GM18505 (cell line): ENCODE data around the gene EID1.
A peak's percentile ranks its signal among the peaks of the same experiment; 100 is the strongest.
"Not testable (repeated sequence)": the region's sequence is repeated elsewhere in the genome, so short reads cannot be mapped to it uniquely, and the experiment has no call there.

Experiments used
- ATAC-seq: cut with Tn5 transposase; IDR thresholded peaks from one replicate; pipeline ENCODE4 v1.9.1; 2021; ENCODE audit not compliant: unreplicated experiment
- POLR2A ChIP-seq: IDR thresholded peaks from 4 replicates; pipeline ENCODE4 v1.6.1; 2011; ENCODE audit warnings: borderline replicate concordance; ENCODE audit not compliant: insufficient read depth, insufficient read length; ENCODE audit errors: extremely low read depth

Gene EID1

GRCh38 chr15:48877630-48878595 lies at the start of gene EID1:
EID1 (plus strand) TSS chr15:48878134; CDS start chr15:48878177, 43 bp downstream.
- ATAC-seq: peak; percentile 97
- TF ChIP-seq POLR2A: peak; percentile 97

DNA sequence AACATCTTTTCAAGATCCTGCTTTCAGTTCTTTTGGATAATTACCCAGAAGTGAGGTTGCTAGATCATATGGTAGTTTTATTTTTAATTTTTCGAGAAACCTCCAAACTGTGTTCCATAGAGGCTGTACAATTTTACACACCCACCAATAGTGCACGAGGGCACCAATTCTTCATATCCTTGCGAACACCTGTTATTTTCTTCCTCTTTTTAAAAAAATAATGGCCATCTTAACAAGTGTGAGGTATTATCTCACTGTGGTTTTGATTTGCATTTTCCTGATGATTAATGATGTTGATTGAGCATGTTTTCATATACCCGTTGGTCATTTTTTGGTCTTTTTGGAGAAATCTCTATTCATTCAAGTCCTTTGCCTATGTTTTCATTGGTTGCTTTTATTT lies 49.5 kb upstream of the EID1 start:
- no peak for TF ChIP-seq POLR2A
- no peak for ATAC-seq

DNA sequence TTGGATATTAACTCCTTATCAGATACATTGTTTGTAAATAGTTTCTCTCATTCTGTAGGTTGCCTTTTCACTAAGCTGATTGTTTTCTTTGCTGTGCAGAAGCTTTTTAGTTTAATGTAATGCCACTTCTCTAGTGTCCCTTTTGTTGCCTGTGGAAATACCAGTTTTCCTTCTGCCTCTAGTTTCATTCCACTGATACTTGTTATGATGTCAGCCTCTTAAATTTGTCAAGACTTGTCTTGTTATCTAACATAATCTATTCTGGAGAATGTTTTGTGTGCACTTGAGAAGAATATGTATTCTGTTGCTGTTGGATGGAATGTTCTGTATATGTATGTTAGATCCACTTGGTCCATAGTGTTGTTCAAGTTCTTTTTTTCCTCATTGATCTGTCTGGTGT lies 49.0 kb upstream of the EID1 start:
- ATAC-seq: no peak
- no peak for TF ChIP-seq POLR2A

DNA sequence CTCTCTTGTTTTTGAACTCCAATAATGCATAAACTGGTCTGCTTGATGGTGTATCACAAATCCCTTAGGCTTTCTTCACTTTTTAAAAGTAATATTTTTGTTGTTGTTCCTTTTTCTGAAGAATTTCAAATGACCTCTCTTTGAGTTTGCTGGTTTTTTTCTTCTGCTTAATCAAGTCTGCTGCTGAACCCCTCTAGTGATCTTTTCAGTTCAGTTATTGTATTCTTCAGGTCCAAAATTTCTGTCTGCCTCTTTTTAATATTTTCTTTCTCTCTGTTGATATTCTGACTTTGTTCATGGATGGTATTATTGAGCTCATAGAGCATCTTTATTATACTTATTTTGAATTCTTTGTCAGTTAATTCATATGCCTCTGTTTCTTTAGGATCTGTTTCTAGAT lies 45.3 kb upstream of the EID1 start:
- no peak for TF ChIP-seq POLR2A
- ATAC-seq: no peak

- no peak for TF ChIP-seq POLR2A
- ATAC-seq: no peak
These were observed 44.3 kb upstream of the EID1 start for GRCh38 chr15:48833526-48834239.

DNA sequence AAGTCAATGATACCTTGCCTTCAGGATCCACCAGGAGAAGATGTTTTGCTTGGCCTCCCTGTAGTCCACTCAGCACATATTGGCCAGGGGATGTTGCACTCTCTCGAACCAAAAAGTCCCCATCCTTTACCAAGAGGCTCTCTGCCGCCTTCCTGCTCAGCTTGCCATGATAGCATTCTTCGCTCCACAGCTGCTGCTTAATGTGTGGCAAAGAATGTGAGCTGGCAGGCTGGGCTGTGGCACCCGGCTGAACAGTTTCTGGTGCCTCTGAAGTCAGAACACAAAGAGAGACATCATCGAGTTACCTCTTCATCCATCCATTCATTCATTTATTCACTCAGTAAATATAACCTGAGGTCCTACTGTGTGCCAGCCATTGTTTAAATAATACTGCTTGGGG lies 43.2 kb upstream of the EID1 start:
- no peak for ATAC-seq
- TF ChIP-seq POLR2A: no peak

GRCh38 chr15:48842501-48842900 lies 35.4 kb upstream of the EID1 start:
- ATAC-seq: no peak
- no peak for TF ChIP-seq POLR2A

- no peak for ATAC-seq
- TF ChIP-seq POLR2A: no peak
These were observed 32.8 kb upstream of the EID1 start for GRCh38 chr15:48845123-48845522.

DNA sequence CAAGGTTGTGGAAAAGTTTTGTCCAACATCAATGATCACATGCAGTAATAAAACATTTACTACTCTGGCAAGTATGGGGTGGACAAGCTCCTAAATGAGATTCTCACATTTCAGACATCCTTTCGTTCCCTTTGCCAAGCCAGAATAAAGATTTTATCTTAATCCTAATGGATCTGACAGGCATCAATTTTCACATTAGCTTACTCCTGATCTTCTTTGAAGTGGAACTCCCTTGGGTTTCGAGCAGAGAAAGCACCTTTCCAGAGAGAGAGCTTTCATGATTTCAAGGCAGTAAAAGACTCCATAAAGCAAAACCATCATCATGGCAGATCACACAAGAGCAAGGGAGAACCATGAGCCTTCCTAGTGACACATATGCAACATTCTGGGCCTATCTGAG lies 27.3 kb upstream of the EID1 start:
- no peak for ATAC-seq
- TF ChIP-seq POLR2A: no peak

DNA sequence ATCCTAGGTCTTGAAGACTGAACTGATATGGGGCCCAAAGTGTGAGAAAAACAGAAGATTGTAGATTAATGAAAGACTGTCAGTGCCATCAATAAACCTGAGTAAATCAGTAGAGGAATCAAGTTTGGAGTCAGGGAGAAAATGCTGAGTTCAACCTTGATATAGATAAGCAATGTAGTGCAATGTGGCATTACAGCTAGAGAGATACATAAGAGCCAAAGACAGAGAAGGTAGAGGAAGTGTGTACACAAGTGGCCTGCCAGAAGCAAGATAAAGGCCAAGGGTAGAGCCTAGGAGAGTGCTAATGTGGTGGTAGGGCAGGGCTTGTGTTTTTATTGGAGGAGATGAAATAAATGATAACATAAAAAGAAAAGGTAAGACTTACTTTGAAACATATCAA lies 26.0 kb upstream of the EID1 start:
- ATAC-seq: no peak
- no peak for TF ChIP-seq POLR2A

DNA sequence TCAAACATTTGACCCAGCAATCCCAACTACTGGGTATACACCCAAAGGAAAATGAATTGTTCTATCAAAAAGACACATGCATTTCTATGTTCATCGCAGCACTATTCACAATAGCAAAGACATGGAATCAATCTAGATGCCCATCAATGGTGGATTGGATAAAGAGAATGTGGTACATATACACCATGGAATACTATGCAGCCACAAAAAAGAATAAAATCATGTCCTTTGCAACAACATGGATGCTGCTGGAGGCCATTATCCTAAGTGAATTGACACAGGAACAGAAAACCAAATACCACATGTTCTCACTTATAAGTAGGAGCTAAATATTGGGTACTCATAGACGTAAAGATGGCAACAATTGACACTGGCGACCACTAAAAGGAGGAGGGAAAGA lies 23.5 kb upstream of the EID1 start:
- ATAC-seq: not testable (repeated sequence)

DNA sequence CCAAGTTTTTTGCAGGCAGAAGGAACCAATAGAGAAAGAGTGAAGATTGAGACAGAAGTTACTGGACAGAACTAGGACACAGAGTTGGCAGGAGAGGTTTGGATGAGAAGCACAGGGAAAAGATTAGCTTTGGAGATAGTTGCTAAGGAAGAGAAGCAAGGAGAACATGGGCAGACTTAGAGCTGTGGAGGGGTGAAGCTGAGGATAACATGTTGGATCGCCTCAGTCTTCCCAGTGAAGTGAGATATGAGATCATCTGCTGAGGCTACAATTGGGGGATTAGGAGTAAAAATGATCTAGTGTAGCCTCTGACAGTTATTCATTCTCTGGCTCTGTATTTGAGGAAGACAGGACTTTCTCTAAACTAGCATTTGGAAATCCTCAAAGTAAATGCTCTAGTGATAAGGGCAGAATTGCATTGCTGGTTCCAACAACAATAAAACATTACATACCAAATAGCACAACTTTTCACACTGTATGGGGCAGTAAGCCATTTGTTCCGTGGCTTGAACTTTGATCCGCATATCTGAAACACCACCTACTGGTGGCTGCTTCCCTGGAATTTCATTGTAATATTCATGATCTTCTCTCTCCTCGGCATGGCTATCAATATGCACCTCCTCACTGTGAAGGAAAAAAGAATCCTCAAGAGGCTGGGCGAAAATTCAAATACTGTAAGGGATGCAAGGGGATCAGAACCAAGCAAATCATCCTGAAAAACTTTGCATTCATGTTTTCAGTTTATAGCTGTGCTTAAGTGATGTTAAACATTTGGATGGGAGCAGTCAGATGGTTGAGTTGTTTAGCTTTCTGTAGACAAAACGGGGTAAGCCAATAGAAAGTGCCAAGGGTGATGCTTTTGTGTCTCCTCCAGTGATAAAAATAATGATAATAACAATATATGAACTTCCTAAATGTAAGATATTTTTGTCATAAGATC lies 22.2 kb upstream of the EID1 start:
- TF ChIP-seq POLR2A: no peak
- no peak for ATAC-seq

DNA sequence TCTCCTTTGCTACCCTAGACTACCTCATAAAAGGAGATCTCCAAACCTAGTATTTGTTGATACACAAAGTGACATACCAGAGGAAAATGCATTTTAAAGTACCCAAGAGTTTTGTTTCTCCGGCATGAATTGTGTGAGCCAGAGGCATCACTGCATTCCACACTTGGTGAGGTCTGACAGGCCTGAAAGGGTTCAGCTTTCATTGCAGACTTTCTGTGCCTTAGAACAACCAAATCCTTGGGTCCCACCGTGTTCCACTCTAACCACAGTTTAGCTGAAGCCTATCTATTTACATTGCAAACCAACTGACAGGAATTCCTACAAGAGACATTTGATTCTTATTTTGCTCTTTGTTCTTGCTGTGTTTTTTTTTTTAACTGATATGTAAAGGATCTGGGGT lies 21.0 kb upstream of the EID1 start:
- no peak for TF ChIP-seq POLR2A
- no peak for ATAC-seq

GRCh38 chr15:48858401-48858800 lies 19.5 kb upstream of the EID1 start:
- no peak for ATAC-seq
- TF ChIP-seq POLR2A: no peak

DNA sequence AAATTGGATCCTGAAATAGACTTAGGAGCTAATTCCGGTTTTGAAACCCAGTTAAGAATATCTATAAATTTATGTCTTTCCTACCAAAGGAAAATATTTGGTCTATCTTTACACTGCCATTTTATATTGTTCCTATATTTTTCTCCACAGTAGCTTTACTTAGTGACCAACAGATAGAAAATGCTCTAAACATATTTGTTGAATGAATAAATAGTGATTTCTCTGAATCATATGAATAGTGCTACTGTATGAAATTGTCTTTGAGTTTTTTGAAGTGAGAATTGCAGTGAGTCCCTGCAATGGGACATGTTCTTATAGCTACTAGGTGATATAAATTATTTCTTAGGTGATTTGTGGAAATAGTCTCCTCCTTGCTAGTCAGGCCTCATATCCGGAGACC lies 18.5 kb upstream of the EID1 start:
- no peak for ATAC-seq

More for the DNA sequence above, 18.5 kb upstream of the EID1 start:
- TF ChIP-seq POLR2A: no peak
